ENCODE results near the gene GAS6.

- TF ChIP-seq, protein P1, sequence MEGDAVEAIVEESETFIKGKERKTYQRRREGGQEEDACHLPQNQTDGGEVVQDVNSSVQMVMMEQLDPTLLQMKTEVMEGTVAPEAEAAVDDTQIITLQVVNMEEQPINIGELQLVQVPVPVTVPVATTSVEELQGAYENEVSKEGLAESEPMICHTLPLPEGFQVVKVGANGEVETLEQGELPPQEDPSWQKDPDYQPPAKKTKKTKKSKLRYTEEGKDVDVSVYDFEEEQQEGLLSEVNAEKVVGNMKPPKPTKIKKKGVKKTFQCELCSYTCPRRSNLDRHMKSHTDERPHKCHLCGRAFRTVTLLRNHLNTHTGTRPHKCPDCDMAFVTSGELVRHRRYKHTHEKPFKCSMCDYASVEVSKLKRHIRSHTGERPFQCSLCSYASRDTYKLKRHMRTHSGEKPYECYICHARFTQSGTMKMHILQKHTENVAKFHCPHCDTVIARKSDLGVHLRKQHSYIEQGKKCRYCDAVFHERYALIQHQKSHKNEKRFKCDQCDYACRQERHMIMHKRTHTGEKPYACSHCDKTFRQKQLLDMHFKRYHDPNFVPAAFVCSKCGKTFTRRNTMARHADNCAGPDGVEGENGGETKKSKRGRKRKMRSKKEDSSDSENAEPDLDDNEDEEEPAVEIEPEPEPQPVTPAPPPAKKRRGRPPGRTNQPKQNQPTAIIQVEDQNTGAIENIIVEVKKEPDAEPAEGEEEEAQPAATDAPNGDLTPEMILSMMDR (conservative IDR thresholded peaks at IDR 0.05), result no peak
- no peak for TF ChIP-seq EZH2 (IDR thresholded peaks at IDR 0.05; ENCODE audit: low read depth)
Measured at GRCh38 chr13:113874579-113875428, 10.9 kb upstream of the GAS6 start.

Data from PC-9 (cell line).